IMR-90 (cell line): Measurements from ENCODE around the gene BMP7.

Experiments used
- CEBPB ChIP-seq: IDR thresholded peaks from 2 replicates; pipeline ENCODE4 v1.6.1; 2012; ENCODE audit warnings: low read depth, low read length, improper control_type of control experiment
- MAFK ChIP-seq: IDR thresholded peaks from 2 replicates; pipeline ENCODE4 v1.6.1; 2012; ENCODE audit warnings: low read depth, low read length, improper control_type of control experiment
- MXI1 ChIP-seq: IDR thresholded peaks from 2 replicates; pipeline ENCODE4 v1.6.1; 2012; ENCODE audit warnings: low read depth, mild to moderate bottlenecking, low read length, moderate library complexity, borderline replicate concordance
- NFE2L2 ChIP-seq: fragments of 150-350 bp; IDR thresholded peaks from 2 replicates; pipeline ENCODE4 v1.6.1; 2016; ENCODE audit warnings: low read depth, mild to moderate bottlenecking, low read length
- POLR2A ChIP-seq: IDR thresholded peaks from 2 replicates; pipeline ENCODE4 v1.6.1; 2012; ENCODE audit warnings: mild to moderate bottlenecking, low read depth, low read length
- SMC3 ChIP-seq: fragments of 150-350 bp; IDR thresholded peaks from 2 replicates; pipeline ENCODE4 v1.6.1; 2016; ENCODE audit warnings: low read depth, mild to moderate bottlenecking, antibody characterized with exemption, low read length, moderate library complexity
- TF ChIP-seq, protein P1 (sequence below): conservative IDR thresholded peaks from 2 replicates; pipeline ENCODE4 v1.5.1; 2012; ENCODE audit warnings: mild to moderate bottlenecking, low read depth, low read length, improper control_type of control experiment
- TF ChIP-seq, protein P2 (sequence below): fragments of 150-350 bp; IDR thresholded peaks from 2 replicates; pipeline ENCODE4 v1.6.1; 2016; ENCODE audit warnings: low read depth, mild to moderate bottlenecking, low read length, moderate library complexity, borderline replicate concordance

GRCh38 chr20:57152557-57152956 lies 113.9 kb downstream of the BMP7 start:
- TF ChIP-seq POLR2A = no peak
- no peak for TF ChIP-seq CEBPB
- TF ChIP-seq MXI1 = no peak
- TF ChIP-seq, protein P1, sequence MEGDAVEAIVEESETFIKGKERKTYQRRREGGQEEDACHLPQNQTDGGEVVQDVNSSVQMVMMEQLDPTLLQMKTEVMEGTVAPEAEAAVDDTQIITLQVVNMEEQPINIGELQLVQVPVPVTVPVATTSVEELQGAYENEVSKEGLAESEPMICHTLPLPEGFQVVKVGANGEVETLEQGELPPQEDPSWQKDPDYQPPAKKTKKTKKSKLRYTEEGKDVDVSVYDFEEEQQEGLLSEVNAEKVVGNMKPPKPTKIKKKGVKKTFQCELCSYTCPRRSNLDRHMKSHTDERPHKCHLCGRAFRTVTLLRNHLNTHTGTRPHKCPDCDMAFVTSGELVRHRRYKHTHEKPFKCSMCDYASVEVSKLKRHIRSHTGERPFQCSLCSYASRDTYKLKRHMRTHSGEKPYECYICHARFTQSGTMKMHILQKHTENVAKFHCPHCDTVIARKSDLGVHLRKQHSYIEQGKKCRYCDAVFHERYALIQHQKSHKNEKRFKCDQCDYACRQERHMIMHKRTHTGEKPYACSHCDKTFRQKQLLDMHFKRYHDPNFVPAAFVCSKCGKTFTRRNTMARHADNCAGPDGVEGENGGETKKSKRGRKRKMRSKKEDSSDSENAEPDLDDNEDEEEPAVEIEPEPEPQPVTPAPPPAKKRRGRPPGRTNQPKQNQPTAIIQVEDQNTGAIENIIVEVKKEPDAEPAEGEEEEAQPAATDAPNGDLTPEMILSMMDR = no peak
- no peak for TF ChIP-seq SMC3
- no peak for TF ChIP-seq NFE2L2
- TF ChIP-seq MAFK = no peak
- TF ChIP-seq, protein P2, sequence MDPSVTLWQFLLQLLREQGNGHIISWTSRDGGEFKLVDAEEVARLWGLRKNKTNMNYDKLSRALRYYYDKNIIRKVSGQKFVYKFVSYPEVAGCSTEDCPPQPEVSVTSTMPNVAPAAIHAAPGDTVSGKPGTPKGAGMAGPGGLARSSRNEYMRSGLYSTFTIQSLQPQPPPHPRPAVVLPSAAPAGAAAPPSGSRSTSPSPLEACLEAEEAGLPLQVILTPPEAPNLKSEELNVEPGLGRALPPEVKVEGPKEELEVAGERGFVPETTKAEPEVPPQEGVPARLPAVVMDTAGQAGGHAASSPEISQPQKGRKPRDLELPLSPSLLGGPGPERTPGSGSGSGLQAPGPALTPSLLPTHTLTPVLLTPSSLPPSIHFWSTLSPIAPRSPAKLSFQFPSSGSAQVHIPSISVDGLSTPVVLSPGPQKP = no peak
